ENCODE results near the gene ARHGAP23. TPM values are rescaled to one million over a fixed set of nuclear protein-coding genes. Genes with fewer than 3 reads are reported as not detected.
"Not testable (repeated sequence)": the region's sequence is repeated elsewhere in the genome, so short reads cannot be mapped to it uniquely, and the experiment has no call there.

ARHGAP23 gene
- total RNA-seq, 1 donor = 66.1 TPM

DNA sequence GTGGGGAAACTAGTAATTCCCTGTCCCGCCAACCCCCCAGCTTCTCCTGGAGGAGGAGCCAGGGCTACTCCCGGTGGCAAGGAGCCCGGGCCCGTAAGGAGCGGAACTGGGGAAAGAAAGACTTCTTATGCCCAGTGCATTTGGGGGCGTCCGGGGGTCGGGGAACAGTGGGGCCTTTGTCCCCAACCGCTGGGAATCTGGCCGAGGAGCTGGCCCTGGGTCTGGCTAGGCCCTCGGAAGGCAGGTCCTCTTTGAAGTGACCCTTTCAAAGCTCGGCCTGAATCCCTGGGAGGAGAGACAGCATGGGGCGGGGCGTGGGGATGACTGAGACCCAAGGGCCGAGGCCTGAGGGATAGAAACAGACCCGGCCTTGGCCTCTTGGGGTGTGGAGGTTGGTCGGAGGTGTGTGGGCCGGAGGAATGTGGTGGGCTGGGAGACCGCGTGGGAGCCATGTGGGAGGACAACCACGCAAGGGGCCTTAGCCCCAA lies 6.0 kb downstream of the ARHGAP23 start:
- no peak for DNase-seq (ENCODE audit: low read depth)
- no peak overlapping the region for H3K4me3 ChIP-seq (ENCODE audit: low read depth, low read length)

DNA sequence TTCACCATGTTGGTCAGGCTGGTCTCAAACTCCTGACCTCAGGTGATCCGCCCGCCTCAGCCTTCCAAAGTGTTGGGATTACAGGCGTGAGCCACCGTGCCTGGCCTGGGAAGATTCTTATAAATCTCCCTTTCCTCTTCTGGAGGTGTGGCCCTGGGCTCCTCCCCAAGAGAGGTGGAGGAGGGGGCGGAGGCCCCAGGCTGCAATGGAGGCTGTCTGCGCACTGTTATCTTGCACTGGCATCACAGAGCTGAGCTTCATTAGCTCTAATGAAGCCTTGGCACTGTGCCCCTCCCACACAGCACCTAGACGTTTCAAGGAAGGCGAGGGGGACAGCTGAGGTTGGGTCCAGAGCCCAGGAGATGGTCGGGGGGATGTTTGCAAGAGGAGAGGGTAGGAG lies 7.5 kb downstream of the ARHGAP23 start:
- no peak for DNase-seq (ENCODE audit: low read depth)
- no peak for TF ChIP-seq CTCF (IDR thresholded peaks at IDR 0.05; ENCODE audit: insufficient read depth, low read depth, low read length)
- H3K4me3 ChIP-seq (ENCODE audit: low read depth, low read length) = no peak overlapping the region

More for the DNA sequence above, 6.0 kb downstream of the ARHGAP23 start:
- no peak for TF ChIP-seq CTCF (IDR thresholded peaks at IDR 0.05; ENCODE audit: insufficient read depth, low read depth, low read length)

GRCh38 chr17:38436386-38436785 lies 8.1 kb downstream of the ARHGAP23 start:
- TF ChIP-seq CTCF (IDR thresholded peaks at IDR 0.05; ENCODE audit: insufficient read depth, low read depth, low read length) = no peak
- no peak overlapping the region for H3K4me3 ChIP-seq (ENCODE audit: low read depth, low read length)
- DNase-seq (ENCODE audit: low read depth) = no peak

DNA sequence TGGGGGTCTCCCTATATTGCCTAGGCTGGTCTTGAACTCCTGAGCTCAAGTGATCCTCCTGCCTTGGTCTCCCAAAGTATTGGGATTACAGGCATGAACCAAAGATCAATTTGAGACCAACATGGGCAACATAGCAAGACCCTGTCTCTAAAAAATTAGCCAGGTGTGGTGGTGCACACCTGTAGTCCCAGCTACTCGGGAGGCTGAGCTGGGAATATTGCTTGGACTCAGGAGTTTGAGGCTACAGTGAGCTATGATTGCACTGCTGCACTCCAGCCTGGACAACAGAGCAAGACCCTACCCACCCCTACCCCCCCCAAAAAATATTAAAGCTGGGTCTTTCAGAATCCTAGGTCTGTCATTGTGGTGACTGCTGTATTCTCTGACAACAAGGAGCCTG lies 9.0 kb downstream of the ARHGAP23 start:
- DNase-seq (ENCODE audit: low read depth) = not testable (repeated sequence)

GRCh38 chr17:38439436-38439835 lies 11.2 kb downstream of the ARHGAP23 start:
- TF ChIP-seq CTCF (IDR thresholded peaks at IDR 0.05; ENCODE audit: insufficient read depth, low read depth, low read length) = no peak
- DNase-seq (ENCODE audit: low read depth) = no peak

More for the DNA sequence above, 9.0 kb downstream of the ARHGAP23 start:
- not testable (repeated sequence) for H3K4me3 ChIP-seq (ENCODE audit: low read depth, low read length)

GRCh38 chr17:38440614-38441397 lies 12.5 kb downstream of the ARHGAP23 start:
- DNase-seq (ENCODE audit: low read depth) = no peak
- TF ChIP-seq CTCF (IDR thresholded peaks at IDR 0.05; ENCODE audit: insufficient read depth, low read depth, low read length) = no peak
- no peak overlapping the region for H3K4me3 ChIP-seq (ENCODE audit: low read depth, low read length)

More at GRCh38 chr17:38439436-38439835, 11.2 kb downstream of the ARHGAP23 start:
- no peak overlapping the region for H3K4me3 ChIP-seq (ENCODE audit: low read depth, low read length)

DNA sequence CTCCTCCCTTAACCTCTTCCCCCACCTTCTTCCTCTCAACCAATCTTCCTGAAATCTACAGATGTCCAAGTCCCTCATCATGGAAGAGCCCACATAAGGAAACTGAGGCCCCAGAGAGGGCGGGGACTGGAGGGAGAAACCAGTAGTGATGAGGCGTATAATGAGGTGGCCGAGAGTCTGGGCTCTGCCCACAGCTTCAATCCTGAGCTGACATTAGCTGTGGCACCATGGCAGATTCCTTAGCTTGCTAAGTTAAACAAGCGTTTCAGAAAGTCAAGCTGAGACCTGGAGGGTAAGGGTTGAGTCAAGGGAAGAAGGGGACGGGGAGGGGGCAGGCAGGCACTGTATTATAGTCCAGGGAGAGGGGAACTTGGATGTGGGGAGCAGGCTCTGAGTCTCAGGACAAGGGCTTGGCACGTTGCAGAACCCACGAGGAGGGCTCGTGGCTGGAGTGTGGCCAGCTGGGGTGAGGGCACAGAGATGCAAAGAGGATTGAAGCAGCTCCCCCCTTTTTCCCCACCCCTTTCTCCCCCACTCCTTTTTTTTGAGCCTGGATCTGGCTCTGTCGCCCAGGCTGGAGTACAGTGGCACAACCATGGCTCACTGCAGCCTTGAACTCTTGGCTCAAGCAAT lies 13.3 kb downstream of the ARHGAP23 start:
- DNase-seq (ENCODE audit: low read depth) = no peak
- no peak overlapping the region for H3K4me3 ChIP-seq (ENCODE audit: low read depth, low read length)
- no peak for TF ChIP-seq CTCF (IDR thresholded peaks at IDR 0.05; ENCODE audit: insufficient read depth, low read depth, low read length)
